Measurements from ENCODE around the gene SUSD3.

Gene SUSD3

DNA sequence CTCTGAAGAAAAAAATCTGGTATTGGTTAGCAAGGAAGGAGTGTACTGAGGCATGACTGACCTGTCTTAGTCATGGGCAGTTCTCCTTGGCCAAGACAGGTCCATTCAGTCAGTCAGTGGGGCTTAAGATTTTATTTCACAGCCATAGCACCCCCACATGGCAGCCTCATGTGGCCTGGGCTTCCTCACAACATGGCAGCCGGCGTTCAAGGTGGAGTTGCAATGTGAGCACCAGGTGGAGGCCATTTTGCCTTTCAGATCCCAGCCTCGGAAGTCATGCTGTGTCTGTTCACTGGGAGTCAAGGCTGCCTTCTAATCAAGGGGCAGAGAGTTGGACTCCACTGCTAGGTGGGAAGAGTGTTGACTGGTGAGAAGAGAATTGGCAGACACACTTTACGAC is 27.2 kb downstream of the SUSD3 start:
- peaks cover 11% of the 10 kb centered on the region for H3K36me3 ChIP-seq (replicated peaks; ENCODE audit: low read depth, low read length)
- H3K27me3 ChIP-seq (ENCODE audit: low read depth, low read length), result no peaks in the 10 kb centered on the region
- H3K9ac ChIP-seq (ENCODE audit: low read length), result no peak overlapping the region
- no peak overlapping the region for H3K4me3 ChIP-seq (ENCODE audit: low read length)
- H4K20me1 ChIP-seq (ENCODE audit: insufficient read depth, low read length), result no peaks in the 10 kb centered on the region
- TF ChIP-seq, protein P1, sequence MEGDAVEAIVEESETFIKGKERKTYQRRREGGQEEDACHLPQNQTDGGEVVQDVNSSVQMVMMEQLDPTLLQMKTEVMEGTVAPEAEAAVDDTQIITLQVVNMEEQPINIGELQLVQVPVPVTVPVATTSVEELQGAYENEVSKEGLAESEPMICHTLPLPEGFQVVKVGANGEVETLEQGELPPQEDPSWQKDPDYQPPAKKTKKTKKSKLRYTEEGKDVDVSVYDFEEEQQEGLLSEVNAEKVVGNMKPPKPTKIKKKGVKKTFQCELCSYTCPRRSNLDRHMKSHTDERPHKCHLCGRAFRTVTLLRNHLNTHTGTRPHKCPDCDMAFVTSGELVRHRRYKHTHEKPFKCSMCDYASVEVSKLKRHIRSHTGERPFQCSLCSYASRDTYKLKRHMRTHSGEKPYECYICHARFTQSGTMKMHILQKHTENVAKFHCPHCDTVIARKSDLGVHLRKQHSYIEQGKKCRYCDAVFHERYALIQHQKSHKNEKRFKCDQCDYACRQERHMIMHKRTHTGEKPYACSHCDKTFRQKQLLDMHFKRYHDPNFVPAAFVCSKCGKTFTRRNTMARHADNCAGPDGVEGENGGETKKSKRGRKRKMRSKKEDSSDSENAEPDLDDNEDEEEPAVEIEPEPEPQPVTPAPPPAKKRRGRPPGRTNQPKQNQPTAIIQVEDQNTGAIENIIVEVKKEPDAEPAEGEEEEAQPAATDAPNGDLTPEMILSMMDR (IDR thresholded peaks at IDR 0.05; ENCODE audit: low read depth, low read length), result no peak
- no peak for TF ChIP-seq EZH2phosphoT487 (IDR thresholded peaks at IDR 0.05; ENCODE audit: low read depth)
- no peaks in the 10 kb centered on the region; the same call in 1 of the 2 replicates for H3K4me1 ChIP-seq (ENCODE audit: low read length)
- H3K4me2 ChIP-seq (ENCODE audit: low read length), result no peak overlapping the region
- no peak overlapping the region for H3K27ac ChIP-seq (ENCODE audit: low read length)
- H3K9me3 ChIP-seq (ENCODE audit: insufficient read depth, low read length), result no peaks in the 10 kb centered on the region
- no peak overlapping the region for H2AFZ ChIP-seq (ENCODE audit: low read depth, low read length)
- H3K79me2 ChIP-seq (ENCODE audit: low read length), result no peaks in the 10 kb centered on the region

DNA sequence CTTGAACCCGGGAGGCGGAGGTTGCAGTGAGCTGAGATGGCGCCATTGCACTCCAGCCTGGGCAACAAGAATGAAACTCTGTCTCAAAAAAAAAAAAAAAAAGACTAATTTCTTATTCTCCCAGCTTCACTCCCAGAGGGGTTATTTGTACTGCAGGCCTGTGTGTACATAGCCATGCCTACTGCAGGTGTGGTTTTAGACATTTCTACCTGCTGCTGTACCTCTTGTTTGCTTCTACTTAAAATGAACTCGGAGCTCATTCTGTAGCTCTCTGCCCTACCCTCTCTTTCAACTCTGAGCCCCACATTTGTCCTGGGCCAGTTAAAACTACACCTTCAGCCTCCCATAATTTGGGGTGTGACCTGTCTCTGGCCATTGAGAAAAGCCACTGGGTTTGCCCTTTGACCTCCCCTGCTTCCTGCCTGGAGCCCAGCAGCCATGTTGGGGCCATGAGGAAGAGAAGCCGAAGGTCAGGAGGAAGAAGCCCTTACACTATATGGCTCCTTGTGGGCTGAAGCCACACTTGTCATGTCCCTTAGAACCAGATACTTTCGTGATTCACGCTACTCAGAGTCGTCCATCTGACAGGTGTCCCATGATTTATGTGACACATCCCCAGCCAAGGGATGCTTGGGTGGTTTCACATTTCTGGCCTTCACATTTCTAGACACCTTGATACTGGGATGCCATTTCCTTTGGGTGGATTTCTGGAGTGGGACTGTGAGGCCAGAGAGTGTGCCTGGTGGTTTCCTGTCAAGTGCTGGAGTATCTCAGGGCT is 28.1 kb downstream of the SUSD3 start:
- H2AFZ ChIP-seq (ENCODE audit: low read depth, low read length), result no peak overlapping the region
- no peak overlapping the region for H3K4me2 ChIP-seq (ENCODE audit: low read length)
- no peaks in the 10 kb centered on the region for H3K79me2 ChIP-seq (ENCODE audit: low read length)
- H3K4me3 ChIP-seq (ENCODE audit: low read length), result no peak overlapping the region
- peaks cover 9% of the 10 kb centered on the region for H3K4me1 ChIP-seq (ENCODE audit: low read length)
- TF ChIP-seq, protein P1 (IDR thresholded peaks at IDR 0.05; ENCODE audit: low read depth, low read length), result no peak
- no peak for TF ChIP-seq EZH2phosphoT487 (IDR thresholded peaks at IDR 0.05; ENCODE audit: low read depth)
- H3K36me3 ChIP-seq (replicated peaks; ENCODE audit: low read depth, low read length), result peaks cover 17% of the 10 kb centered on the region
- no peak overlapping the region for H3K9ac ChIP-seq (ENCODE audit: low read length)
- H4K20me1 ChIP-seq (ENCODE audit: insufficient read depth, low read length), result no peaks in the 10 kb centered on the region
- H3K27me3 ChIP-seq (ENCODE audit: low read depth, low read length), result no peaks in the 10 kb centered on the region
- peaks cover 9% of the 10 kb centered on the region for H3K9me3 ChIP-seq (ENCODE audit: insufficient read depth, low read length)
- no peak overlapping the region for H3K27ac ChIP-seq (ENCODE audit: low read length)

DNA sequence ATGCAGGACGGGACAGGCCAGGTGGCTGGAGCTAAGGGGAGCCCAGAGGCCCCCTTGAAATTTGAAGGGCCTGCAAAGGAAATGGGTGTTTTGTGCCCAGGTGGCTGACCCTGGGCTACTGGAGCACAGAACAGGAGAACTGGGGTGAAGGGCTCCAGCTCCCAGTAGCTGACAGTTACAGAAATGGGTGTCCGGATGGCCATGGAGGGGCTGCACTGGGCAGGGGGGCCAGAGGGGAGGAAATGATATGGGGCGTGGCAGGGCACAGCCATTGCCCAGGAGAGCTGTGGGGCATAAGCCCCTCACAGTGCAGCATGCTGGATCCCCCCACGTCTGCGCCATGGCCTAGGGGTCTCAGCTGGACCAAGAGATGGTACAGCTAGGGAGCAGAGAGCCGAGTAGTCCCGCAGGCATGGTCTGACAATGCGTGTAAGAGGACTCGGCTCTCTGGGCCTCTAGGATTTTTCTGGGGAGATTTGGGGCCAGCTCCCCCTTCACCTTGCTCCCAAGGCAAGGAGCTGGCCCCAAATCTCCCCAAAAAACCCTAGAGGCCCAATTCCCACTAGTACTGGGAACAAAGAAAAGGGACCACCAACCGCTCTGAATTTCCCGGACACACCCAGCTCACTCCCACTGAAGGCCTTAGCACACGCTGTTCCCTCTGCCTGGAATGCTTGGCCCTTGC is 29.6 kb downstream of the SUSD3 start:
- peaks cover 24% of the 10 kb centered on the region for H3K4me1 ChIP-seq (ENCODE audit: low read length)
- no peaks in the 10 kb centered on the region for H4K20me1 ChIP-seq (ENCODE audit: insufficient read depth, low read length)
- H3K9me3 ChIP-seq (ENCODE audit: insufficient read depth, low read length), result peaks cover 12% of the 10 kb centered on the region
- H2AFZ ChIP-seq (ENCODE audit: low read depth, low read length), result no peak overlapping the region
- no peak overlapping the region for H3K9ac ChIP-seq (ENCODE audit: low read length)
- H3K27me3 ChIP-seq (ENCODE audit: low read depth, low read length), result no peaks in the 10 kb centered on the region
- H3K36me3 ChIP-seq (replicated peaks; ENCODE audit: low read depth, low read length), result peaks cover 17% of the 10 kb centered on the region
- no peak overlapping the region for H3K4me3 ChIP-seq (ENCODE audit: low read length)
- no peak overlapping the region for H3K4me2 ChIP-seq (ENCODE audit: low read length)
- TF ChIP-seq, protein P1 (IDR thresholded peaks at IDR 0.05; ENCODE audit: low read depth, low read length), result no peak
- no peak for TF ChIP-seq EZH2phosphoT487 (IDR thresholded peaks at IDR 0.05; ENCODE audit: low read depth)
- H3K27ac ChIP-seq (ENCODE audit: low read length), result no peak overlapping the region
- H3K79me2 ChIP-seq (ENCODE audit: low read length), result no peaks in the 10 kb centered on the region

DNA sequence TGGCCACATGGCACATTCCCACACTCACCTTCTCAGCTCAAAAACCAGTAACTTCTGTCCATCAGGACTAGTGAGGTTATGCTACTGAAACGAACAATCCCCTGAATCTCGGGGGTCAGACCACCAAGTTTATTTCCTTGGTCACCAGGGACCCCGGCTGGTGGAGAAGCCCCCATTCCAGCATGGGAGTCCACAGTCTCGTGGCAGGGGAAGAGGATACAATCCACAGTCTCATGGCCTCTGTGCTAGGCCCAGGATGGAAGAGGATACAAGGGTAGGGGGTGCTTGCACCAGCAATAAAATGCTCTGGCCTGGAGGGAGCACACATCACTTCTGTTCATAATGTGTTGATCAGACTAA is 30.1 kb downstream of the SUSD3 start:
- Histone ChIP-seq H2AFZ (ENCODE audit: low read depth, low read length) (no peak overlapping the region), H3K27ac (ENCODE audit: low read length) (no peak overlapping the region), H4K20me1 (ENCODE audit: insufficient read depth, low read length) (no peaks in the 10 kb centered on the region), H3K79me2 (ENCODE audit: low read length) (no peaks in the 10 kb centered on the region), H3K27me3 (ENCODE audit: low read depth, low read length) (no peaks in the 10 kb centered on the region), H3K4me3 (ENCODE audit: low read length) (no peak overlapping the region), H3K36me3 (replicated peaks; ENCODE audit: low read depth, low read length) (peaks cover 17% of the 10 kb centered on the region), H3K9ac (ENCODE audit: low read length) (no peak overlapping the region), H3K4me1 (ENCODE audit: low read length) (peaks cover 29% of the 10 kb centered on the region), H3K9me3 (ENCODE audit: insufficient read depth, low read length) (peaks cover 12% of the 10 kb centered on the region), H3K4me2 (ENCODE audit: low read length) (no peak overlapping the region)
- TF ChIP-seq EZH2phosphoT487 (IDR thresholded peaks at IDR 0.05; ENCODE audit: low read depth), result no peak
- TF ChIP-seq, protein P1 (IDR thresholded peaks at IDR 0.05; ENCODE audit: low read depth, low read length), result no peak
